Fibroblast of skin of left quadriceps (primary cell): ENCODE measurements around the gene CACNA1C.

Experiments used
- DNase-seq, 2 experiments: peaks; one replicate each; pipeline ENCODE4 v3.0.0-alpha.2; 2013; ENCODE audit warnings: low read depth in 2 of 2

CACNA1C gene

GRCh38 chr12:2456122-2456812 lies 403.5 kb downstream of the CACNA1C start:
- DNase-seq: no peak

- DNase-seq: no peak
These were observed 404.0 kb downstream of the CACNA1C start for GRCh38 chr12:2456813-2457186.

- DNase-seq: no peak
These were observed 404.6 kb downstream of the CACNA1C start for GRCh38 chr12:2457215-2457932.

- no peak for DNase-seq
These were observed 405.2 kb downstream of the CACNA1C start for GRCh38 chr12:2457933-2458414.

DNA sequence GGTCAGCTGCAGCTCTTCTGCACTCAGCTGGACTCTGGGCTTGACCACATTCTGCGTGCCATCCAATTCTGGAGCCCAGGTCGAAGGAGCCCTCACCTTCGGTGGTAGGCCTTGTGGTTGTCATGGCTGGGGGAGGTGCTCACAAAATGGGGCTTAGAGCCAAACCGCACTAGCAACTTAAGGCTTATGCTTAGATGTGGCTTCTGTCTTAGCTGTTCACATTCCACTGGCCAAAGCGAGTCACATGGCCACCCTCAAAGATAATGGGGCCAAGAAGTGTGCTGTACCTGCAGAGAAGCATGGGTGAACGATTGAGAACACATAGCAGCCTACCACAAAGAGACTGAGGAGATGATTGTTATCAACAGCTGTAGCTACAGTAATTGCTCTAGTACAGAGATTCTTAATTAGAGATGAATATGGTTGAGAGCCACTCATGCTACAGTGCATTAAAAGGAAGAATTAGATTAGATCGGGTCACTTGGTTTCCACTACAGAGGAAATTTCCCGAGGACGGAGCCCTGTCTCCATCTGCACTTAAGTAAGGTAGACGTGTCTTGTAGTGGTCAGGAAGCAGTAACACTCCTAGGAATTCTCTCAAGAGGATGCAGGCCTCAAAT lies 407.4 kb downstream of the CACNA1C start:
- no peak for DNase-seq

GRCh38 chr12:2461046-2461445 lies 408.3 kb downstream of the CACNA1C start:
- DNase-seq: no peak

- DNase-seq: no peak
These were observed 408.9 kb downstream of the CACNA1C start for GRCh38 chr12:2461645-2462044.

DNA sequence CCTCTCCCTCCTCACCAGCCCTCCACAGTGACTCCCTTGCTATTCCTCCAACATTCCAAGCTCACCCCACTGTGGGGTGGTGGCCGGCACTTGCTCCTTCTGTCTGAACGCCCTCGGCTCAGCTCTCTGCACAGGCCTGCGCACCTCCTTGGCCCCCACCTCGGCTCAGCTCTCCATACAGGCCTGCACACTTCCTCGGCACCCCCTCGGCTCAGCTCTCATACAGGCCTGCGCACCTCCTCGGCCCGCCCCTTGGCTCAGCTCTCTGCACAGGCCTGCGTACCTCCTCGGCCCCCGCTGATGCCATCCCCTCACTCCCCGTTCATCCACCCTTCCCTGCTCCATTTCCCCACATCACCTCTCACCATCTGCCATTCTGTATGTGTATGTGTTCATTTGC lies 409.3 kb downstream of the CACNA1C start:
- DNase-seq: no peak

DNA sequence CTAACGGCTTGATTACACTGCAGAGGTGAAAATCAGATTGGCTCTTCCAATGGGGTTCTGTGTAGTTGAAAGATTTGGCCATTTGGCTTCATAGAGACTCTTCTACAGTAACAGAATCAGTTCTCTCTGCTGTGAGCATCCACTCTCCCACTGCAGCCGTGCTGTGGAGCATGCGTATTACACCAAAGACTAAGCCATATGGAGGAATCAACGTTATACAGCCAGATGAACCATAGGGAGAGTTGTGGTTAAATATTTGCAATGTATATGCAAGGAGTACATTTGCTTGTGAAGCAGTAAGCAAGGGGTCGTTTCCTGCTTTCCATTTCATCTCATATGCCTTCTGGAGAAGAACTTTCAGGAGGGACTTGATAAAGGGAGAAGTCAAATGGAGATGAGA lies 410.9 kb downstream of the CACNA1C start:
- DNase-seq: no peak

GRCh38 chr12:2465681-2466080 lies 412.9 kb downstream of the CACNA1C start:
- DNase-seq: no peak

DNA sequence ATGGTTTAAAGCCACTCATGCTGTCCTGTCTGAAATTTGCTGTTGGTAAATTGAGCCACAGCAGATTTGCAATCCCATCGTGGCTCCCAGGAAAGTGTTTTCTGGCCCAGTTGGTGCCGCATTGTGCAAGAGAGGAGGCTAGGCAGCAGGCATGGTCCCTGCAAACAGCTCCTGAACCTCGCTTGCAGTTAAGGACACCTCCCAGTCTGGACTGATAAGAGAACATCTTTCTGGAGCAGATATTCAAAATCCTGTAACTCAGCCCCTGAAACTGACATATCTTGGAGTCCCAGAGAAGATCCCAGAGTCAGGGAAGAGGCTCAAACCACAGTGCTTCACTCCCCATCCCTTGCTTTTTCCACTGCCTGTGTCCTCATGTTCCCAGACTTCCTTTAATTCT lies 413.4 kb downstream of the CACNA1C start:
- no peak for DNase-seq

DNA sequence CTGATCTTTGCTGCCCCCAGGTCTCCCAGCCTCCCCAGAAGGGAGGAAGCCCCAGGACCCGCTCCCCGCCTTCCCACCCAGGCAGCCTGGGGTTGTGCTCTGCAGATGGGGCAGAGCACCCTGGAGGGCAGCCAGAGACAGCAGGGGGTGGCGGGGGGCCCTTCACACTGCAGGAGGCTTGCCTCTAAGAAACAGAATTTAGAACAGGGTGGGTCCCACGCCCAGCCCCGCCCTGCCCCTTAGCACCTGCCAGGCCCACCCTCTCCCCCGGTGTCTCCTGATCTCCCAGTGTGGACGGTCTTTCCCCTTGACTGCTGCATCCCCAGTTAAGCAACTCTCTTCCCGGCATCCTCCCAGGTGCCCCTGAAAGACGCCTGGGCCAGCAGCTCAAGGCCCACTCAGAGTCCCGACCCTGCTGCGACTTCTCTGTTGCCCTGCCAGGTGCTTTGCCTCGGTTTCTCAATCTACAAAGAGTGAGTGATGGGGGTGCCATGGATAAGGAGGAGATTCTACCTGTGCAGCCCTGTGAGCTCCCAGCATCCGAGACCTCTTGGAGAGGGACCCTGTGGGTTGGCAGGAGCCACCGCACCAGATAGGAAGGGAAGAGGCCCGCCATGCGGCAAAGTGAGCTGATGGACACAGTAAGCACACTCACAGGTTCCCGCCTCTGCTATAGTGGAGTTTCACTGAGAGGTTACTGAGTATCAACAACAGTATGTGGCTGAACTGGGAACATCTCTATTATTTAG lies 414.8 kb downstream of the CACNA1C start:
- DNase-seq: no peak

DNA sequence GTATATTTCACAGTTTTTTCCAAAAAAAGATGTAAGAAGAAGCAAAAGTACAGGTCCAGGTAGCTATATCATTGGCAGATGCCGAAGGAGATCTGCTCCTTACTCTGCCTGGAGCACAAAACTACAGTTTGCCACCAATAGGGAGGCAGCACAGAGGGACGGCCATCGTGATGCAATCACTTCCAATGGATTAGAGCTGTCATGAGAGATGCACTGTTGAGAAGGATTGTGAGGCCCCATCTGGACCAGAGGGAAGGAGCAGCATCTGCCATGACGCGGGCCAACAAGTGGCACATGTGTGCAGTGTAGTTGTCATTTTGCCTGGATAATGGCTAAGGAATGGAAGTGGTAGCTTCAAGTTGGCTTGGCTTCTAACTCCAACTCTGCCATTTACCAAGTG lies 423.2 kb downstream of the CACNA1C start:
- no peak for DNase-seq

DNA sequence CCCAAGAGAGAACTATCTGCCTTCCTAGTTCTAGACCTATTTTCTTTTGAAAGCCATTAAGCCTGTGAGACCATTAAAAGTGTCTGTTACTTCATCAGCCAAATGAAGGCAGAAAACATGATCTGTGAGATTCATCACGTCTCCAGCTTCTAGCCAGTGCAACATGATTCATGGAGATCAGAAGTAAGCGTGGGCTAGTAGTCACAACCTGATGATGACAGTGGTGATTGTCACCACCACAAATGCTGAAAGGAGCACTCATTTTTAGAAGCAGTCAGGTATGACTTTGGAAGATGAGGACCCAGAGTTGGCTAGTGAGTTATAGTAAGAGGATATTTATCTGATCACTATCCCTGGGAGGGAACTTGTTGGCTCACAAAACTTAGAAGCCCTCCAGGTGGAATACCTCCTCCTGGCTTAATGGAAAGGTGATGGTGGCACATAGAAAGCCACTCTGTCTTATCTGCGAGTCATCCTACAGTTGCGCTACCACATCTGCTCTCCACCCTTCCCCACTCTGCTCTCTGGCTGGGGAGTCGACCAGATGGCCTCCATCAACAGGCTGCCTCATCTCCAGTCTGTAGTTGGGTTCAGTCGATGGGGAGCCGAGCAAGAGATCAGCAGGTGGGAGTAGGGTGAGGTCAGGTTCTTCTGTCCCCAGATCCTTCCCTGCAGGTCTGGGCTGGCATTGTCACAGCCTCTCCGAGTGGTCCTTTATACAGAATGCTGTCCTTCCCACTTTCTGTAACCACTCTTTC lies 424.4 kb downstream of the CACNA1C start:
- DNase-seq: no peak

- DNase-seq: no peak
These were observed 427.2 kb downstream of the CACNA1C start for GRCh38 chr12:2479851-2480535.

DNA sequence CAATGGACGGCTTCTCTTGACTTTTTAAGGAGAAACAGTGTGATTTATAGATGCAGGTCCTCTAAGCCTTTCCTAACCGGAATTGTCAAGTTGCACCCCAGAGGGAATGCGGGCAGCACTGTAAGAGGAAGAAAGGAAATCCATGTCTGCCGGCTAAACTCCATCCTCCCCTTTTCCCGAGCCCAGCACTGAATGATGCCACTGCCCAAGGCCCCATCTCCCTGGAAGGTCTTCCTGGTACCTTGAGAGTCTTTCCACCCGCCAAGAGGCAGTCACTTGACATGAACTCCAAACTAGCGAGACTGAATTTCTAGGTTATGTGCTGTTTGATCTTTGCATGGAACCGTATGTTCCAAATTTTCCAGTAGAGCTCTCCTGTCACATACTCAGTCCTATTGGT lies 428.6 kb downstream of the CACNA1C start:
- no peak for DNase-seq

GRCh38 chr12:2481951-2482350 lies 429.2 kb downstream of the CACNA1C start:
- no peak for DNase-seq

- DNase-seq: no peak
These were observed 430.3 kb downstream of the CACNA1C start for GRCh38 chr12:2482938-2483660.

DNA sequence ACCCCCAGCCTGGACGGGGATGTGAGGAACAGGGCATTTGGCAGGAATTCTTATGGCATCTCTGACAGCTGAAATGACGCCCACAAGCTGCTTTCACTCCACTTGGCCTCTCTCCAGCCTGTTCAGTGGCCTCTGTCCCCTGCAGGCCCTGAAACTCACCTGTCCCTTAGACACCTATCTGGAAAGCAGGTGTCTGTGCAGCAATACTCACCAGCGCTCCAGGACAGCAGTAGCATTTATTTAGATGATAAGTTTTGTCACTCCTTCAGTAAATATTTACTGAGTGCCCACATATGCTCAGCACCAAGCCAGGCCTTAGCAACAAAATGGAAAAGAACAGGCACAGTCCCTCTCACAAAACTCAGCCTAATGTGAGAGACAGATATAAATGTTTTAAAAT lies 430.9 kb downstream of the CACNA1C start:
- no peak for DNase-seq

DNA sequence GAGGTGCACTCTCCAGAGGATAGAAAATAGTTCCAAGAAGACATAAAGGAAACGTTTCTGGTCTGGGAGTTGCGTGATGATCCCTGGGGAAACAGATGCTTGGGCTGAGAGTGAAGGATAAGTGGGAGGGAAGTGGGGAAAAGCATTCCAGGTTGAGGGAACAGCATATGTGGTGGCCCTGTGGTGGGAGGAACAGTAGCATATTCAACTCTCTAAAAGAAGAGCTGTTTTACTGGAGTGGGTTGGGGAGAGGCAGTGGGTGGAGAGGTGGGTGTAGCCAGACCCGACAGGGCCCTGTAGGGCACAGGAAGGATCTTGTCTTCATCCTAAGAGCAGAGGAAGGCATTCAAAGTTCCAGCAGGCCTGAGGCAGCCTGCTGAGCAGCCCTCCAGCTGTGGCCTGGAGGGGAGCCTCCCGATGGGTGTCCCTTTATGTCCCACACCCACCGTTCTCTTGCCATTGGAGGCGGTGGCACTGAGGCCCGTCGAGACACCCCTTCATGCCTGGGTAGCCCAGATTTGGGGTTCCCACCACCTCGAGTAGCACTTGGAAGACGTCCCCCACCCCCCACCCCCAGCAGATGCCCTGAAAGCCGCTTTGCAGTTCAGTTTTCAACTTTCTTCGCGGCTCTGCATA lies 431.5 kb downstream of the CACNA1C start:
- no peak for DNase-seq
